Prostate gland (tissue), 2 donors: ENCODE results near the gene NR1H2. TPM values are rescaled to one million over a fixed set of nuclear protein-coding genes. Genes with fewer than 3 reads are reported as not detected.

Experiments used
- DNase-seq: peaks from one replicate; pipeline ENCODE4 v3.0.0-alpha.2; 2019; ENCODE audit warnings: low spot score
- H3K27ac ChIP-seq, 2 donors: fragments of 200-600 bp; sonication (generic); 2 replicates each; pipeline ENCODE4 v1.5.1; 2017 to 2019
- H3K27me3 ChIP-seq: fragments of 200-600 bp; sonication (generic); replicated peaks from 2 replicates; pipeline ENCODE4 v1.5.1; 2019; ENCODE audit not compliant: insufficient read depth
- H3K36me3 ChIP-seq, 2 donors: fragments of 200-600 bp; sonication (generic); 1 replicate in 1 of 2; 2 replicates in 1 of 2; pipeline versions ENCODE4 v1.5.1 to v1.8.1; 2017 to 2019
- H3K4me1 ChIP-seq: fragments of 200-600 bp; sonication (generic); replicated peaks from 2 replicates; pipeline ENCODE4 v1.5.1; 2019
- H3K4me3 ChIP-seq, 2 donors: fragments of 200-600 bp; sonication (generic); 2 replicates each; pipeline ENCODE4 v1.5.1; 2017 to 2019
- H3K9me3 ChIP-seq: fragments of 200-600 bp; sonication (generic); 2 replicates; pipeline ENCODE4 v1.5.1; 2017
- CTCF ChIP-seq, 4 experiments: fragments of 200-600 bp in 2 of 4; fragments of 450-650 bp in 2 of 4; sonication (generic) in 2 of 4; IDR thresholded peaks; 1 replicate in 3 of 4; 2 replicates in 1 of 4; pipeline ENCODE4 v1.5.1; 2016 to 2019; ENCODE audit warnings: antibody characterized with exemption in 4 of 4, mild to moderate bottlenecking in 2 of 4, moderate library complexity in 2 of 4
- POLR2A ChIP-seq: fragments of 450-650 bp; IDR thresholded peaks from one replicate; pipeline ENCODE4 v1.6.1; 2016; ENCODE audit warnings: antibody characterized with exemption, mild to moderate bottlenecking
- POLR2AphosphoS5 ChIP-seq: sonication (generic); formaldehyde crosslinking; IDR thresholded peaks from one replicate; pipeline ENCODE4 v1.6.1; 2017; ENCODE audit warnings: antibody characterized with exemption
- WGBS: methylation state at CpG from one replicate; pipeline ENCODE4 v1.1.5; 2018; 5-methylcytosine and 5-hydroxymethylcytosine counted together
- intact Hi-C: fragments of 100-400 bp; cut with DNase I; formaldehyde crosslinking; loops from one replicate; pipeline ENCODE4 v1.14.2; 2022
- total RNA-seq, 2 donors: library from RNA; depleted of rRNA; stranded (reverse); fragments of >200 nt; gene quantifications; one replicate each; pipeline ENCODE4 v1.1.0, GENCODE V29; 2016

NR1H2 gene
- total RNA-seq, 2 donors from 2014 or later: 110 to 129 TPM

DNA sequence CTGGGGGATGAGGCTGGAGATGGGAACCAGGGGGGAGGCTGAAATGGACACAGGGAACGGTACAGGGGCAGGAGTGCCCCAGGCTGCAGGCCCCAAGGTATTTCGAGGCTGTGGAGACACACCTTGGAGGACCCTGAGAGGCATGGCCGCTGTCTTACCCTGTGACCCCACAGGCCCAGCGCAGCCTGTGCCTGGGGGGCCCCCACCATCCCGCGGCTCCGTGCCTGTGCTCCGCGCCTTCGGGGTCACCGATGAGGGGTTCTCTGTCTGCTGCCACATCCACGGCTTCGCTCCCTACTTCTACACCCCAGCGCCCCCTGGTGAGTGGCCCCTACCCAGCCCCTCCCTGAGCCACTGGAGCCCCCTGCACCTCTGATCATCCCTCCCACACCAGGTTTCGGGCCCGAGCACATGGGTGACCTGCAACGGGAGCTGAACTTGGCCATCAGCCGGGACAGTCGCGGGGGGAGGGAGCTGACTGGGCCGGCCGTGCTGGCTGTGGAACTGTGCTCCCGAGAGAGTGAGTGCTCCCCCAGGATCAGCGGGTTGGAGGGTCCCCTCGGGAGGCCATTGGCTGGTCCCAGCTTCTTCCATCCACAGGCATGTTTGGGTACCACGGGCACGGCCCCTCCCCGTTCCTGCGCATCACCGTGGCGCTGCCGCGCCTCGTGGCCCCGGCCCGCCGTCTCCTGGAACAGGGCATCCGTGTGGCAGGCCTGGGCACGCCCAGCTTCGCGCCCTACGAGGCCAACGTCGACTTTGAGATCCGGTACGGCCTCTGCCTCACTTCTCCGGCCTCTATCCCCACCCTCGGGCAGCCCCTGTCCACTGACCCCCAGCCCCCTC, 25.6 kb downstream of the NR1H2 start:
- 90% methylated on average over 48 of the region's 48 CpGs for WGBS

GRCh38 chr19:50402544-50403301, 26.5 kb downstream of the NR1H2 start:
- Histone ChIP-seq H3K27me3 (no peaks in the 10 kb centered on the region), H3K27ac (no peak overlapping the region), H3K36me3 (no peaks in the 10 kb centered on the region), H3K4me1 (no peaks in the 10 kb centered on the region), H3K4me3 (no peak overlapping the region), H3K9me3 (no peaks in the 10 kb centered on the region)
- 96% methylated on average over 41 of the region's 41 CpGs for WGBS
- TF ChIP-seq POLR2AphosphoS5 (no peak), POLR2A (no peak), CTCF (IDR thresholded peaks at IDR 0.05) (no peak)
- DNase-seq: no peak
- intact Hi-C loops: no loop called here

More for the DNA sequence above, 25.6 kb downstream of the NR1H2 start:
- TF ChIP-seq POLR2A (no peak), POLR2AphosphoS5 (no peak), CTCF (IDR thresholded peaks at IDR 0.05) (no peak)
- Histone ChIP-seq H3K27ac (no peak overlapping the region), H3K27me3 (no peaks in the 10 kb centered on the region), H3K4me3 (no peak overlapping the region), H3K36me3 (no peaks in the 10 kb centered on the region), H3K4me1 (no peaks in the 10 kb centered on the region), H3K9me3 (no peaks in the 10 kb centered on the region)
- intact Hi-C loops: no loop called here
- no peak for DNase-seq

DNA sequence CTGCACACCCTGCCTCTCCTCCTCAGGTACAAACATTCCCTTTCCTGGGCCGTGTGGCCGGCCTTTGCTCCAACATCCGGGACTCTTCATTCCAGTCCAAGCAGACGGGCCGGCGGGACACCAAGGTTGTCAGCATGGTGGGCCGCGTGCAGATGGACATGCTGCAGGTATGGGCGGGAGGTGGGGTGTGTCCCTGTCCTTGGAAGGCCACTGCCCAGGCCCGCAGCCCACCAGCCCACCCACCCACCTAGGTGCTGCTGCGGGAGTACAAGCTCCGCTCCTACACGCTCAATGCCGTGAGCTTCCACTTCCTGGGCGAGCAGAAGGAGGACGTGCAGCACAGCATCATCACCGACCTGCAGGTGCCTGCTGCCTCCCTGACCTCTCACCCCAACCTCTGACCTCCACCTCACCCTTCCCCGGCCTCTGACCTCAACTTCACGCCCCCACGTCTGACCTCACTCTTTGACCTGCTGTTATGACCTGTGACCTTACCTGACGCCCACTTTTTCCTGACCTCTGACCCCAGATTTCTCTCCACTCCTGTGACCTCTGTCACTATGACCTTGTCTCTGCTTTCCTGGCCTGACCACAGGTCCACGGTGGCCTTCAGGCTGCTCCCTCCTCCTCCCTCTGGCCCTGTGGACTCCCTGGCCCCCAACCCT, 30.0 kb downstream of the NR1H2 start:
- intact Hi-C loops: no loop called here
- no peak overlapping the region for H3K27ac ChIP-seq
- H3K4me1 ChIP-seq: no peaks in the 10 kb centered on the region
- H3K36me3 ChIP-seq: no peaks in the 10 kb centered on the region
- TF ChIP-seq POLR2A: no peak
- TF ChIP-seq CTCF (IDR thresholded peaks at IDR 0.05): no peak
- TF ChIP-seq POLR2AphosphoS5: no peak
- no peak for DNase-seq
- no peaks in the 10 kb centered on the region for H3K27me3 ChIP-seq
- no peak overlapping the region for H3K4me3 ChIP-seq
- H3K9me3 ChIP-seq: no peaks in the 10 kb centered on the region
- 88% methylated on average over 18 of the region's 22 CpGs for WGBS

DNA sequence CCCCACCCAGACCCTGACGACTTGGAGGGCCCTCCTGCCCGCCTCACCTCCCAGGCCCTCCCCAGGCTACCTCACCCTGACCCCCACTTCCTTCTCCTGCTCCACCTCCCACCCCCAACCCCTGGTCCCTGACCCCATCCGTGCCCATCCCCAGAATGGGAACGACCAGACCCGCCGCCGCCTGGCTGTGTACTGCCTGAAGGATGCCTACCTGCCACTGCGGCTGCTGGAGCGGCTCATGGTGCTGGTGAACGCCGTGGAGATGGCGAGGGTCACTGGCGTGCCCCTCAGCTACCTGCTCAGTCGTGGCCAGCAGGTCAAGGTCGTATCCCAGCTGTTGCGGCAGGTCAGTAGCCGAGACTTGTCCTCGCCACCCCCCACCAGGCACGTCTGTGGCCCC, 30.6 kb downstream of the NR1H2 start:
- Histone ChIP-seq H3K4me1 (no peaks in the 10 kb centered on the region), H3K4me3 (no peak overlapping the region), H3K27me3 (no peaks in the 10 kb centered on the region), H3K36me3 (no peaks in the 10 kb centered on the region), H3K9me3 (no peaks in the 10 kb centered on the region), H3K27ac (no peak overlapping the region)
- no peak for TF ChIP-seq POLR2A
- no peak for TF ChIP-seq POLR2AphosphoS5
- no peak for TF ChIP-seq CTCF (IDR thresholded peaks at IDR 0.05)
- DNase-seq: no peak
- WGBS: 95% methylated on average over 19 of the region's 19 CpGs
- intact Hi-C loops: no loop called here
